NCI-H187 treated with DMSO at 0.1 percent for 48 hours (cell line): ENCODE results near the gene RAB27A.
"Not testable (repeated sequence)": the region's sequence is repeated elsewhere in the genome, so short reads cannot be mapped to it uniquely, and the experiment has no call there.

Experiments
- DNase-seq: peaks from one replicate; lab custom pipeline; 2025; lab: John Stamatoyannopoulos, UW

RAB27A gene

GRCh38 chr15:55281517-55282228 is 7.9 kb downstream of the RAB27A start:
- no peak for DNase-seq

- DNase-seq: not testable (repeated sequence)
Measured at GRCh38 chr15:55280589-55280988, 9.0 kb downstream of the RAB27A start.

GRCh38 chr15:55279746-55280351 is 9.8 kb downstream of the RAB27A start:
- DNase-seq: no peak

DNA sequence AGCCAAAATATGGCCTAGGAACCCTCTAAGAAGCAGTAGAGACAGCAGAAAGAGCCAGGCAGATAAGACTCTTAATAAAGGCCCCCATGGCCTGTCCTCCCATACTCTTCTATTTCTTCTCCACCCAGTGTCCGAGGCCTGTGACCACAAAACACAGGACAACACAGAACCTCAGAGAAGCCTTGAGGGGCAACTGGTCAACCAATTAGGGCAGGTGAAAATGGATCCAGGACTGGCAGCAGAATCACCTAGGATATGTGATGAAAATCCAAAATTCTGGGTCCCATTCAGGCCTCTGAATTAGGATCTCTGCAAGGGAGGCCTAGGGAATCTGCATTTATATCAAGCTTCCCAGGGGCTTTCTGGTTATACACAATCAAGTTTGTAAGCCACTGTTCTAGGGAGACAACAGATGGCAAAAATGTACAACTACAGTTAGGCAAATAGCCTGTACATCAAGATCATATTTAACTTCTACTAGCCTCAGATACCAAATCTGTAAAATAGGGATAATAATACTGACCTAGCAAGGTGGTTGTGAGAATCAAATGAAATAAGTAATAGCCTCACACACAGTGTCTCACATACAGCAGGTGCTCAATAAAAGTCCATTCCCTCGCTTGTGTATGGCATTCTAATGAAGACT is 10.4 kb downstream of the RAB27A start:
- no peak for DNase-seq

DNA sequence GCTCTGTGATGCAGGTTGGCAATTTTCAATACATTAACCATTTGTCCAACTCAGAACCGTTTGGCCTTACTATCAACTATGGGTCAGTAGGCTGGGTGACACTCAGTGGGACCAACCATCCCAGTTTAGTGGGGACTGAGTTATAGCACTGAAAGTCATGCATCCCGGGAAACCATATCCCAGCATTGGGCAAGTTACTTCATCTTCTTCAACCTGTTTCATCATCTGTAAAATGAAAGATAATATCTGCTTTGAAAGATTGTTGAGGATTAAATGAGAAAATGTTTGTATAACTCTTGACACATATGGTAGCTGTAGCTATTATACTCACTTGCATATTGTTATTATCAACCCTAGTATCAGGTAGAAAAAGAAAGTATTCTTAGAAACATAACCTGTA is 11.9 kb downstream of the RAB27A start:
- no peak for DNase-seq

DNA sequence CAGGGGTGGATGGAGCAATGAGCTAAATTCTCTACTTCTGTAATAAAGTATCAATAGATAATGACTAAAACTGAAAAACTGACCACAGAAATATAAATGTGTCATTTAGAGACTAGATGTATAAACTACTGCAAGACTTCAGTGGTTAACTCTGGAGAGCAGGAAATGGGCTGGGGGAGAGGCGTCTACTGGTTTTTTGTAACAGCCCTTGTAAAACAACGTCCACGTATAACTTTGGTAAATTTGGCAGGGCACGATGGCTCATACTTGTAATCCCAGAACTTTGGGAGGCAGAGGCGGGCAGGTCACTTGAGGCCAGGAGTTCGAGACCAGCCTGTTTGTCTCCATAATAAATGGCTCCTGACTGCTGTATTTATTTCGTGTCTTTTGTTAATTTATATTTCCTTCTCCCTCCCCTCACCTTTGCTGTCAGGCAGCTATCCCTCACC is 12.5 kb downstream of the RAB27A start:
- DNase-seq: no peak

- no peak for DNase-seq
Measured at GRCh38 chr15:55276324-55276723, 13.3 kb downstream of the RAB27A start.

- no peak for DNase-seq
Measured at GRCh38 chr15:55270291-55270690, 19.3 kb downstream of the RAB27A start.

DNA sequence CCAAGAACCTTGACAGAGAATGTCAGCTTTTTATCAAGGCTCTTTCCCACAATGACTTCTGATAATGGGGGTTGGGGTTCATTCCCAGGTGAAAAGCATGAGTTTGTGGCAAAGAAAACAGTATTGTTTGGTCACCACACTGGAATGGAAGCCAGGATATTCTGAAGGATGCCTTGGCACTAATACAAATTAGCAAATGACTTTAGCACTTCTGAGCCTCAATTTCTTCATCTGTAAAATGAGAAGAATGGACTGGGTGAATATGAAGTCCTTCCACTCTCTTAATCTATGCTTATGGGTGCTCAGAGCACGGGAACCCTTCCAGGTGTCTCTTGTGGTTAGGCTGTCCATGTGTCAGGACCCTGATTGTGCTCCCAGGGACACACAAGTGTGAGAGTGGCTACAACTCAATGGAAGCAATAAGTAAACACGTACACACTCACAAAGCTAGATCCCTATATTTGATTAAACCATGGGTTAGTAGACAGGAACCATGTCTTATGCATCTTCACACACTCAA is 21.4 kb downstream of the RAB27A start:
- DNase-seq: no peak

DNA sequence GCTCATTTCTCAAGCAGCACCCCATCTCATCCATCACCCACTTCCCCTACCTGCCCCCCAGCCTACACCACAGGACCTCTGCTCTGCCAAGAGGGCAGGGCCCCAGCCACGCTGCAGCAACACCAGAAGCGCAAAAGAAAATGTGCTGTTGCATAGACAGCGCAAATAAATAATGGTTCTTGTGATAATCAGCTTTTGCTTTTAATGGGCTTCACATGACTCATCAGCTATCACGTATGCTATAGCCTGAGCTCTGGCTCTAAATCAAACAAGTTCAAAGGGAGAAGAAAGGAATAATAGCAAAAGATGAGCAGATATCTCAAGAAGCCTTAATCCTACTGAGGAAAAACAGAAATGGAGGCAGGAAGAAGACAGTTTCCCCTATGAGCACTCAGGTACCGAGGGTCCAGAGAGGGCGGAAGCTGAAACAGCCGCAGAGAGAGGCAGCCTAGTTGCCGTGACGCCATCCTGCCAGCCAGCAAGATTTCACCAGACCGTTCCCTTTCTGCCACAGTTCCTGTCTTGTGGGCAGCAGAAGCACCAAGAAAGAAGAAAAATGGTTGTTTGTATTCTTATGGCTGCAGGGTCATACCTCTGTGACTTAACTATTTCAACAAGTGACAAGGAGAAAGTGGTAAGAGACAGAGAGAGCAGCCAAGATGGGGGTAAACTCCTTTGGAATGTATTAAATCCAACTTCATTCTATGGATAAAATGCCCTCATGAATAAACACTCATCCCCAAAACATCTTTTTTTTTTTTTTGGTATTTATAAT is 22.0 kb downstream of the RAB27A start:
- no peak for DNase-seq

DNA sequence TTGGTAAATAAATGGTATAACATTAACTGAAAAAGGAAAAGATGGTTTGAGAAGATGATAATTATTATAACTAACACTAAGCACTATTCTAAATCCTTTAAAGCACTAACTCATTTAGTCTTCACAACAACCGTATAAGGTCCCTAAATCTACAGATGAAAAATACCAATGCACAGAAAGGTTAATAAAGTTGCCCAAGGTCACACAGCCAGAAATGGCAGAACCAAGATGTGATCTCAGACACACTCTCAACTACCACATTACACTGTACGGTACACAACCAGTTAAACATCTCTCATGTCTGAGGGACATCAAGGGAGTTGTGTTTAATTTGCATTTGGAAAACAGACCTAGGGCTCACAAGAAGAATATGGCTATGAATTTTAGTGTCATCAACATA is 23.1 kb downstream of the RAB27A start:
- DNase-seq: no peak

GRCh38 chr15:55260562-55261131 is 29.0 kb downstream of the RAB27A start:
- DNase-seq: no peak

GRCh38 chr15:55257938-55258337 is 31.7 kb downstream of the RAB27A start:
- DNase-seq: no peak

GRCh38 chr15:55257012-55257670 is 32.5 kb downstream of the RAB27A start:
- no peak for DNase-seq

DNA sequence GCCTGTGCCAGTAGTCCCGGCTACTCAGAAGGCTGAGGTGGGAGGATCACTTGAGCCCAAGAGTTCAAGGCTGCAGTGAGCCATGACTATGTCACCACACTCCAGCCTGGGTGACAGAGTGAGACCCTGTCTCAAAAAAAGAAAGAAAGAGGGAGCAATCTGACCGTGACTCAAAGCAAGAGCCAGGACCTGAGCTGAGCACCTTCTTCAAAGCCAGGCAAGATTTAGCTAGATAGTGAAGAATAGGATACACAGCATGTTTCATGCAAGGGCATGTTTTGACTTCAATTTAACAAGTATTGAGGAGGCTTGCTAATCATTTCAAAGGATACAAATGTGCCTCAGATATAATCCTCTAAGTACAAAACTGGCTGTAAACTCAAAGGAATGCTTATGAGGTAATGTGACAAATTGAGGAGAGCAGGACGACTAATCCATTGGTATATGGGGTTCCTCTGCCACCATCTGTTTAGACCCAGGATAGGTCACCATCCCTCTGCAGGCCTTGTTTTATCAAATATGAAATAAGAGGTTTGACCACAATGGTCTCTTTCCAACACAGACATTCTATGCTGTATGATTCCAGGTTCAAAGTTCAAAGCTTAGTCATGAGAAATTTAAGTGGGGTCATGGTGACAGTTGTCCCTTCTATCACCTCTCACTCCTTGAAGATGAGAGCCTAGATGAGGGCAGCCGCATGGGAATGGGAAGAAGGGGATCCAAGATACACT is 33.2 kb downstream of the RAB27A start:
- DNase-seq: no peak

DNA sequence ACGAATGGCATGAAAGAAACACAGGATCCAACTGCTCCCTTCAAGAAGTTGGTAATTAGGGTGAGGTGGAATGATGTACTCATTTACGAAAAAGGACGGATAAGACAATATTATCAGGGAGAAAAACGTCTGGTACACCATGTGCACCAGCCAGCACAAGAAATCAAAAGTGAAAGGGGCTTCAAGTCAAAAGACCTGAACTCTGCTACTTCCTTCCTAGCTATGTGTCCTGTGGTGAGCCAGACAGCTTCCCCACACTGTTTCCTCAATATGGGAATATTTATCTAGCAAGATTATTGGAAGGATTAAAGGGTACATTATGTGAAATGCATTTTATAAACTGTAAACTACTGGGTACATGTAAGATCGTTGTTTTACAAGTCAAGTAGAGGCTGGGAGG is 33.9 kb downstream of the RAB27A start:
- DNase-seq: no peak

GRCh38 chr15:55254916-55255679 is 34.5 kb downstream of the RAB27A start:
- no peak for DNase-seq

DNA sequence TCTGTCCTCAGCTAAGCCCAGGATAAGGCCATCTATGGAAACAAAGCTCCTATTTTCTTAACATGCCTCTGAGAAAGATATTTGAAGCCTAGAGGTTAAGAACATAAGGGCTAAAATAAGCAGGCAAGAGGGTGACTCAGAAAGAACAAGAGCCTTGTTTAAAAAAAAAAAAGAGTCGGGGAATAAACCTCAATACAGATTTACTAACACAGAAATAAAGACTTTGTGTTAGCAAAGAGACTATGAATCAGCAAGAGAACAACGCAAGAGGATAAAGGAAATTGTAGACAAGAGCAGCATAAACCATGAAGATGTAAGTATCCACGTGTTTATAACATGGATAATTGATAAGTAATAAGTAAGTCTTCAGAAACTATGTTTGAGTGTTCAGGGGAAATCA is 36.0 kb downstream of the RAB27A start:
- no peak for DNase-seq

- DNase-seq: not testable (repeated sequence)
Measured at GRCh38 chr15:55252201-55252600, 37.4 kb downstream of the RAB27A start.

DNA sequence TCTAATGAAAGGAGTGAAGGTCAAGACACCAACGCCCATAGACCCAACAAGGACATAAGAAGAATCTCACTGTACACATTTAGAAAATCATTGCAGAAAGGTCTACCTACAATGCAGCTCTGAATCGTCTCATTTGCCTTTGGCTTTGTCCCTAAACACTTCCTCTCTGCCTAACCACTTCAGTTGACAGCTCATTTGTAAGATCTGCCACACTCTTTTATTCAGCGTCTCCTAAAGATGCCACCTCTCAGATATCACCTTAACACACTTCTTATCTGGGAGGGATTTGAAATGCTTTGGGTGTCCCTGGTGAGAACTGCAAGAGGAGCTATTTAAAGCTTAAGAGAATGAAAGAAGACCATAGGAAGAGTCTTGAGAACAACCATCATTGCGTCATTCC is 38.7 kb downstream of the RAB27A start:
- DNase-seq: no peak
